ENCODE results near the gene MMS19. TPM values are rescaled to one million over a fixed set of nuclear protein-coding genes. Genes with fewer than 3 reads are reported as not detected.
"Not testable (repeated sequence)": the region's sequence is repeated elsewhere in the genome, so short reads cannot be mapped to it uniquely, and the experiment has no call there.

The MMS19 gene
- total and polyA plus RNA-seq, 11 donors = 30.2 to 63.5 (median 48.1) TPM

GRCh38 chr10:97481071-97481470 is 17.2 kb downstream of the MMS19 start:
- Histone ChIP-seq H3K4me3 (no peak overlapping the region), H3K27ac (no peak overlapping the region), H3K27me3 (no peaks in the 10 kb centered on the region), H3K4me1 (peaks cover 0 to 28% (median 11%) of the 10 kb centered on the region in 12 donors), H3K9me3 (no peaks in the 10 kb centered on the region), H3K36me3 (peaks cover 0 to 86% (median 69%) of the 10 kb centered on the region in 9 donors)
- TF ChIP-seq, protein P1, sequence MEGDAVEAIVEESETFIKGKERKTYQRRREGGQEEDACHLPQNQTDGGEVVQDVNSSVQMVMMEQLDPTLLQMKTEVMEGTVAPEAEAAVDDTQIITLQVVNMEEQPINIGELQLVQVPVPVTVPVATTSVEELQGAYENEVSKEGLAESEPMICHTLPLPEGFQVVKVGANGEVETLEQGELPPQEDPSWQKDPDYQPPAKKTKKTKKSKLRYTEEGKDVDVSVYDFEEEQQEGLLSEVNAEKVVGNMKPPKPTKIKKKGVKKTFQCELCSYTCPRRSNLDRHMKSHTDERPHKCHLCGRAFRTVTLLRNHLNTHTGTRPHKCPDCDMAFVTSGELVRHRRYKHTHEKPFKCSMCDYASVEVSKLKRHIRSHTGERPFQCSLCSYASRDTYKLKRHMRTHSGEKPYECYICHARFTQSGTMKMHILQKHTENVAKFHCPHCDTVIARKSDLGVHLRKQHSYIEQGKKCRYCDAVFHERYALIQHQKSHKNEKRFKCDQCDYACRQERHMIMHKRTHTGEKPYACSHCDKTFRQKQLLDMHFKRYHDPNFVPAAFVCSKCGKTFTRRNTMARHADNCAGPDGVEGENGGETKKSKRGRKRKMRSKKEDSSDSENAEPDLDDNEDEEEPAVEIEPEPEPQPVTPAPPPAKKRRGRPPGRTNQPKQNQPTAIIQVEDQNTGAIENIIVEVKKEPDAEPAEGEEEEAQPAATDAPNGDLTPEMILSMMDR (IDR thresholded peaks at IDR 0.05) = no peak
- no peak for TF ChIP-seq POLR2A (IDR thresholded peaks at IDR 0.05)
- WGBS, 4 donors = 73 to 85% (median 79%) methylated on average over 4 of the region's 4 CpGs
- intact Hi-C loops (cut with DNase I) = no loop called here
- ATAC-seq (no peak), DNase-seq (no peak)

DNA sequence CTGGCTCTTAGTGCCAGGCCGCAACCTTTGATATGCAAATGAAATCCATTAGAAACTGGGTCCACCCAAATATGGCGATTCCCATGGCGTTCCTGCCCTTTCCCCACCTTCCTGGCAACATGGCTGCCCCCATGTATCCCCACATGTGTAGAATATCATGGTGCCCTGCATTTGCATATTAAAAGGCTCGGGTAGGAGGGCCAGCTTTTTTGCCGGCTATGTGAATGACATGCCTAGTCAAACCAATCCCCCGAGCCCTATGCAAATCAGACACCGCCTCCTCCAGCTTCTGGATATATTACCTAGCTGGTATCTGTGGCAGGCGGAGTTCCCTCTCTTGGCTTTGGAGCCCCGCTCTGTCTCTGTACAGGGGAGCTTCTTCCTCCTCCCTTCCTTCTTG is 18.3 kb downstream of the MMS19 start:
- Histone ChIP-seq H3K27ac (no peak overlapping the region), H3K27me3 (no peaks in the 10 kb centered on the region), H3K36me3 (peaks cover 0 to 92% (median 80%) of the 10 kb centered on the region in 9 donors), H3K4me3 (no peak overlapping the region), H3K9me3 (no peaks in the 10 kb centered on the region), H3K4me1 (peaks cover 0 to 29% (median 11%) of the 10 kb centered on the region in 12 donors)
- DNase-seq = no peak
- ATAC-seq = no peak
- 77 to 81% (median 79%) methylated on average over 9 of the region's 9 CpGs for WGBS, 4 donors
- TF ChIP-seq, protein P1 (IDR thresholded peaks at IDR 0.05) = no peak
- TF ChIP-seq POLR2A (IDR thresholded peaks at IDR 0.05) = no peak
- intact Hi-C loops (cut with DNase I) = no loop called here

- DNase-seq; H3K27ac ChIP-seq; H3K9me3 ChIP-seq; ATAC-seq; H3K27me3 ChIP-seq; intact Hi-C loops (cut with DNase I); H3K4me3 ChIP-seq: not testable (repeated sequence)
- H3K4me1 ChIP-seq = peaks cover 0 to 29% (median 11%) of the 10 kb centered on the region in 12 donors
- 88 to 96% (median 94%) methylated on average over 4 of the region's 4 CpGs for WGBS, 4 donors
- peaks cover 0 to 95% (median 85%) of the 10 kb centered on the region in 9 donors for H3K36me3 ChIP-seq
Measured at GRCh38 chr10:97479410-97479809, 18.8 kb downstream of the MMS19 start.

- H3K9me3 ChIP-seq = no peaks in the 10 kb centered on the region
- ATAC-seq (peak in 3 of 4 donors; percentile 45 to 89 (median 84)), DNase-seq (no peak)
- whole genome bisulfite sequencing, 4 donors = 65 to 77% (median 72%) methylated on average over 2 of the region's 2 CpGs
- no peak for TF ChIP-seq POLR2A (IDR thresholded peaks at IDR 0.05)
- TF ChIP-seq, protein P1 (IDR thresholded peaks at IDR 0.05) = no peak
- no peak overlapping the region for H3K27ac ChIP-seq
- no peaks in the 10 kb centered on the region for H3K27me3 ChIP-seq
- peaks cover 0 to 100% (median 99%) of the 10 kb centered on the region in 9 donors for H3K36me3 ChIP-seq
- H3K4me3 ChIP-seq = no peak overlapping the region
- intact Hi-C loops (cut with DNase I) = no loop called here
- H3K4me1 ChIP-seq = peaks cover 0 to 8% (median 0%) of the 10 kb centered on the region in 12 donors
Measured at GRCh38 chr10:97475936-97476594, 22.2 kb downstream of the MMS19 start.

Measured in heart left ventricle (tissue), 16 donors.